NCI-H1092 treated with DMSO at 0.1 percent for 48 hours (cell line): ENCODE data around the gene PM20D2.
A peak's percentile ranks its signal among the peaks of the same experiment; 100 is the strongest.
"Not testable (repeated sequence)": the region's sequence is repeated elsewhere in the genome, so short reads cannot be mapped to it uniquely, and the experiment has no call there.

Experiments used
- DNase-seq: peaks from one replicate; lab custom pipeline; 2025; lab: John Stamatoyannopoulos, UW

PM20D2 gene, protein sequence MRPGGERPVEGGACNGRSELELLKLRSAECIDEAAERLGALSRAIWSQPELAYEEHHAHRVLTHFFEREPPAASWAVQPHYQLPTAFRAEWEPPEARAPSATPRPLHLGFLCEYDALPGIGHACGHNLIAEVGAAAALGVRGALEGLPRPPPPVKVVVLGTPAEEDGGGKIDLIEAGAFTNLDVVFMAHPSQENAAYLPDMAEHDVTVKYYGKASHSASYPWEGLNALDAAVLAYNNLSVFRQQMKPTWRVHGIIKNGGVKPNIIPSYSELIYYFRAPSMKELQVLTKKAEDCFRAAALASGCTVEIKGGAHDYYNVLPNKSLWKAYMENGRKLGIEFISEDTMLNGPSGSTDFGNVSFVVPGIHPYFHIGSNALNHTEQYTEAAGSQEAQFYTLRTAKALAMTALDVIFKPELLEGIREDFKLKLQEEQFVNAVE

DNA sequence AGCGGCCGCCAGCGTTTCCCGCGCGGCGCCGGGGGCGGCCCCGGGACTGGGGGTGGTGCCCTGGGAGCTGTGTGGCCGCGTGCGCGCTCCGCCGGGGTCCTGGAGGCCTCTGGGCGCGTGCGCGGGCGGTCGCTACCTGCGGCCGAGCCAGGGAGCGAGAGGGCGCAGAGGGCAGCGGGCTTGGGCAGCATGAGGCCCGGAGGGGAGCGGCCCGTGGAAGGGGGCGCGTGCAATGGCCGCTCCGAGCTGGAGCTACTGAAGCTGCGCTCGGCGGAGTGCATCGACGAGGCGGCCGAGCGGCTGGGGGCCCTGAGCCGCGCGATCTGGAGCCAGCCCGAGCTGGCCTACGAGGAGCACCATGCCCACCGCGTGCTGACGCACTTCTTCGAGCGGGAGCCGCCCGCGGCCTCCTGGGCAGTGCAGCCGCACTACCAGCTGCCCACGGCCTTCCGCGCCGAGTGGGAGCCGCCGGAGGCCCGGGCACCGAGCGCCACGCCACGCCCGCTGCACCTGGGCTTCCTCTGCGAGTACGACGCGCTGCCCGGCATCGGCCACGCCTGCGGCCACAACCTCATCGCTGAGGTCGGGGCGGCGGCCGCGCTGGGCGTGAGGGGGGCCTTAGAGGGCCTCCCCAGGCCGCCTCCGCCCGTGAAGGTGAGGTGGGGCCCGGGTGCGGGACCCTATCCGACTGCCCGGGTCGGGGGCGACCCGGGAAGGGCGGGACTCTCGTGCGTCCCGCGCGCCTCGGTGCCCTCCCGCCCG, at the start of gene PM20D2:
Gene PM20D2 (plus strand): TSS at position 100 of the 762 bp plus-strand sequence. CDS start 90 bp downstream, at position 190.
- DNase-seq: peak; percentile 61

DNA sequence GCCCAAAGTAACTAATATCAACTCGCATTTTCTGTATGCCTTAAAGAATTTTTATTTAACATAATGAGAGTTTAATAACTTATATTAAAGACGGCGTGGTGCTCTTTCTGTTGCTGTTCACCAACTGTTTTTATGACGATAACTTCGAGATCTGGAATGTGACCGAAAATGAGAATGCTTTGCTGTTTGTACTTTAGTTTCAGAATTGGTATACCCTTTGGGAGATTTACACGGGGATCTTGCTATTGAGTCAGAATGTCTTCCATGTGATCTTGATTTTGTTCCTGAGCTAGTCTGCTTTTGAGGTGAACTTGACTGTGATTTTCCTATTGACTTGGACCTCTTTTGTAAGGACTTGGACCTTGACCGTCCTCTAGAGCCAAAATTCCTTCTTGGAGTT, 47.4 kb upstream of the PM20D2 start:
- DNase-seq: no peak

DNA sequence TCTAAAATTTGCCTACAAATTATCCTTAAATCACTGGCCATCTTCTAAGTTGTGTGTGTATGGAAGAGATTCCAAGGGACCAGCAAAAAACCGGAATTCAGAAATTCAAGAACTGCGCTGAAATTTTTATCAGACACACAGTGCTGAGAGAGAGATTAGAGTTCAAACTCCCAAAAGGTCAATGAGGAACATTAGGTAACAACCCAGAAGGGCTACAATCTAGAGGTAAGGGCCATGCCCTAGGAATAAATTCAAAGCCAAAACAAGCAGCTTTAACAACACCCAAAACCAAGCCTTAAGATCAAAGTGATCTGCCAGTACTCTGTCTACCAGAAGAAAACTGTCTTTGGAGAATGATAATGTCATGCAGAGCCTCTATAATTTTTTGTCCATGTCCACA, 45.7 kb upstream of the PM20D2 start:
- no peak for DNase-seq

DNA sequence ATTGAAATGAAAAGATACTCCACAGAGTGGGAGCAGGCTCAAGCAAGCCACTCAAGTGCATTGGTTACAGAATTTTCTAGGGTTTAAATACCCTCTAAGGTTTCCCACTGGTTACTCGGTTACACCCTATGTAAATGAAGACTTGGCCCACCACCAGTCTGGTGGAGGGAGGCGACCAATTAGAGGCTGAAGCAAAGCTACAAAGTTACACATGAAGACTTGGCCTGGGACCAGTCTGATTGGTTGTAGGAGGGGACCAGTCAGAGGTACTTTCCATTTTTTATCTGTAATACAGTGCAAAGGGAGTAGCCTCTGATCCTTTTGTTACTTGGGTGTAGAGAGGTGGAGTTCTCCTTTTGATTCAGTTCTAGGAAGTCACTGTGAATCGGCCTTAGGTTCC, 35.6 kb upstream of the PM20D2 start:
- DNase-seq: no peak

DNA sequence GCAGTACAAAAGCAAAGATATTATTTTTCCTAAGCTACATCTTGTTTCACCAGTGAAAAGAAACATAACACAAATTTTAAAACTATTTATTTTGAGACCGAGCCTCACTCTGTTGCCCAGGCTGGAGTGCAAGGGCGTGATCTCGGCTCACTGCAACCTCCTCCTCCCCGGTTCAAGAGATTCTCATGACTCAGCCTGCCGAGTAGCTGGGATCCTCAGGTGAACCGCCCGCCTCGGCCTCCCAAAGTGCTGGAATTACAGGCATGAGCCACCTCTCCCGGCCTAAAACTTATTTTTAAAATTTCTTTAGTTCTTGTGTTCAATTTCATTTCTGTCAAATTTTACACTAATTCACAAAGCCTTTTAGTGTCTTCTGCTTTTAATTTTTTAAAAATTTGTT, 33.9 kb upstream of the PM20D2 start:
- DNase-seq: no peak

DNA sequence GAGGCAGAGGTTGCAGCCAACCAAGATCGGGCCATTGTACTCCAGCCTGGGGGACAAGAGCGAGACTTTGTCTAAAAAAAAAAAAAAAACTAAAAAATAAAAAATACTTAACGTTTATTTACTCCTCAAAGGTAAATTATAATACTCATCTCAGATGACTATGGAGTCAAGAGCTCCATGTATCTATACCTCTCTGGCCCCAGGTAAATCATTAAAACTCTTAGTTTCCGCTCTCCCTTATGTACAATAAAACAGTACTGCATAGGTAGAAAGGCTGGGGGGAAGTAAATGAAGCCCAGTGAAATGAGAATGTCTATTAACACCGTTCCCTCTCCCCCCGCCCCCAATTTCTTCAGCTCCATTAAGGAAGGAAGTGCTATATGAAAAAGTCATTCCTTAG, 29.2 kb upstream of the PM20D2 start:
- no peak for DNase-seq

DNA sequence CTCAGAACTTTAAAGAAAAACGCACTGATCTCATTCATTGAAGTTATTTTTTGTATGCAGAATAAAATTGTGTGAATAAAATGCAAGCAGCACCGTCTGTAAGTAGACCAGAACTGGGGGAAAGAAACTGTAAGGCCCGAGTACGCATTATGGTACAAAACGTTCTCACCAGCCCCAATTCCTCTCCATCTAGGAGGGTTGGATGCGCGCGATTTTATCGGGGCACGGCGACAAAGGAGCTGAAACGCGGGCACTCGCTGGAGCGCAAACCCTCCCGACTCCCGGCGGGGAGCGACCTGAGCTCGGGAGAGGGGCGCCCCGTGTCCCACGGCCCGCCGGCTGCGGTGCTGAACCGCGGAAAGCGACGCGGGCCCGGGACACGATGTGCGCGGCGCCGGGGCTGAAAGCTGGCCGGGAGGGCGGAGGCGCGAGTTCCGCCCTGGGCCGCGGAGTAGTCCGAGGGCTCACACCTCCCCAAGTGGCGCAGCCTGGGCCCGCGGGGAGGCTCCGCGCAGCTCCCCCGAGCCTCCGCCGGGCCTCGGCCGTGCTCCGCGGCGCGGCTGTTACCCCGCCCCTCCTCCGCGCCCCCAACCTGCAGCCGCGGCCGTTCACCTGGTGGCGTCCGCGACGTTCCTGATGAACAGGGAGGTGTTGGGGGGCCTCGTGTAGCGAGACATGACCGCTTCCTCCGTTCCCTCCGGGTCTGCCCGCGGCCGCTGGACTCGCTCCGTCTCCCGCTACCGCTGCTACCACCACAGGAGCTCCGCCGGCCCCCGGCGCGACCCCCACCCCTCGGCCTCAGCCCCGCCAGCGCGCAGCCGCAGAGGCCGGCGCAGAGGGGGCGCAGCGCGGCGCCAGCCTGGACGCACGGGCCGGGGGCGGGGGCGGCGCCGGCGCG, 28.4 kb upstream of the PM20D2 start, which contains the start of gene SRSF12:
Gene SRSF12 (minus strand): TSS at position 861 of the 898 bp plus-strand sequence. CDS start 184 bp downstream, at position 677.
- DNase-seq: peak; percentile 43

DNA sequence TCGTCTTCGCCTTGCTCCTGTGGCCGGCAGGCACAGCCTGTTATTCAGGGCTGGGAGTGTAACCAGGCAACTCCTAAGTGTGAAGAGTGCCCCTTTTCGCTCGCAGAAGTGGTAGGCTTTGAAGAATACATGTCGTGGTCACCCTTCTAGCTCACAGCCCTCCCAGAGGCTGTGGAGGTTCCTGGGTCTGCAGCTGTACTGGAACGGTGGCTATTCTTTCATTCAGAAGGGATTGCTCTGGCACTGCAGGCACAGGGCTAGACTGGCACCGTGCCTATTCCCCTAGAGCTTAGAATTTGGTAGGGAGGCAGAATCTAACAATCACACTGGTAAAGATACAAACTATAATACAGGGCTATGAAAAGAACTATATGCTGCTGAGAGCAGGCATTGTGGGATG, 26.9 kb upstream of the PM20D2 start:
- no peak for DNase-seq

DNA sequence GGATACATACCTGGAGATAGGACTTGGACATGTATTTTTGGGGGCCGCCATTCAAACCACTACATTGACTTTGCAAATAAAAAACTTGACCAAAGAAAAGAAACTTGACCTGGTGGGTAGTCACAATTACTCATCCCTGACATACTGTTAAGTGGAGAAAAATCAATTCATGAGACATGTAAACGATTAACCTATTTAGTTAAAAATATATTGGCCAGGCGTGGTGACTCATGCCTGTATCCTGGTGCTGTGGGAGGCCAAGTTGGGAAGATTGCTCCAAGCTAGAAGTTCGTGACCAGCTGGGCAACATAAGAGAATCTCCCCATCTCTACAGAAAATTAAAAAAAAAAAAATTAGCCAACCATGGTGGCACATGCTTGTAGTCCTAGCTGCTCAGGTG, 25.5 kb upstream of the PM20D2 start:
- DNase-seq: no peak

DNA sequence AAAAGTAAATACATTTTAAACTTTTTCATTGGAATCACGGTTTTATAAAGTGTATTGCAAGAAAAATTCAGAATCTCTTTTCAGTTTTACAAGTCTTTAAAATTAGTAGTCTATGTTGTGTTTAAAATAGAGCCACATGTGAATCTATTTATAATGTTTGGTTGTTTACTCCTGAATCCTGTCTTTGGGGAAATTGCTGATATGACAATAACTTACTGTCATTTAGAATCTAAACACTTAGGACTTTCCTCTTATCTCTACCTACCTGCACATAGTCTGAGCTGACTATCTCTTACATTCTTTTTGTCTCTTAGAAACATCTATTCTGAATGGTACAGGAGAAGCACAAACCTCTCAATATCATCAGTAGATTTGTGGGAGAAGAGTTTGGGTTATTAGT, 23.9 kb upstream of the PM20D2 start:
- no peak for DNase-seq

DNA sequence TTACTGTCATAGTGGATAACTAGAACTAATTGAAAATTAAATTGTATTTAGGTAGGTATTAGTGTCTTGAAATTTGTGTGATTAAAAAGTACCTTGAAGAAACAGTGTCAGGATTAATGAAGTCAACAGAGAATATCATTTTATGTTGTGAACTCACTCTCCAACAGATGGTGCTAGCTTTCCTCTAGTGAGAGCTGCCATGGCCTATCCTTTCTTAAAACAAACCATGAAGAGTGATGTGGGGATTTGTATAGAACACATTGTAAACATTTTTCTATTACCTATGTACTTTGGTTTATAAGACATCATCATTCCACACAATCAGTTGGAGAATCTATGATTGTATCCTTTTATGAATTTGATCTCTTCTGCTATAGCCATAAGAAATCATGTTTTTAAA, 23.2 kb upstream of the PM20D2 start:
- DNase-seq: peak; percentile 38

DNA sequence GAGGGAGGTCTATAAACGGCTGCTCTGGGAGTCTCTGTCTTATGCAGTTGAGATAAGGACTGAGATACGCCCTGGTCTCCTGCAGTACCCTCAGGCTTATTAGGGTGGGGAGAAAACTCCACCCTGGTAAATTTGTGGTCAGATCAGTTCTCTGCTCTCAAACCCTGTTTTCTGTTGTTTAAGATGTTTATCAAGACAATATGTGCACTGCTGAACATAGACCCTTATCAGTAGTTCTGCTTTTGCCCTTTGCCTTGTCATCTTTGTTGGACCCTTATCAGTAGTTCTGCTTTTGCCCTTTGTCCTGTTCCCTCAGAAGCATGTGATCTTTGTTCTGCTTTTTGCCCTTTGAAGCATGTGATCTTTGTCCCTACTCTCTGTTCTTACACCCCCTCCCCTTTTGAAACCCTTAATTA, 17.6 kb upstream of the PM20D2 start:
- not testable (repeated sequence) for DNase-seq

DNA sequence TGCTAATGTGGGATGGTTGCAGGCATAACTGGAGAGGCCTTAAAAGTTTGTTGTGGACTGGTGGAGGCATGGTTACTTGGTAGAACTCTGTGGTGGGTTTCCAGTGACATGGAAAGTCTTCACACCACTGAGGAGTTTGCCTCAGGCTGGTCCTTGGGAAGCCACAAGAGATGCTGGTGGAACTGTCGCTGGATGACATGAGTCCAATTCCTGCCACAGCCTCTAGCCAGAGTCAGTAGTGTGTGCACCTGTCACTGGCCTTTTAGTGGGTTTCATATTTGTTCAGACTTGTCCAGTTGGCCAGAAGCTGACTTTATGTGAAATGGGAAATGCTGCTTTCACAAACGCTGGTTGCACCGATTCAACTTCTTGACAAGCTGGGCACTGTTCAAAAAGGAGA, 14.3 kb upstream of the PM20D2 start:
- no peak for DNase-seq

DNA sequence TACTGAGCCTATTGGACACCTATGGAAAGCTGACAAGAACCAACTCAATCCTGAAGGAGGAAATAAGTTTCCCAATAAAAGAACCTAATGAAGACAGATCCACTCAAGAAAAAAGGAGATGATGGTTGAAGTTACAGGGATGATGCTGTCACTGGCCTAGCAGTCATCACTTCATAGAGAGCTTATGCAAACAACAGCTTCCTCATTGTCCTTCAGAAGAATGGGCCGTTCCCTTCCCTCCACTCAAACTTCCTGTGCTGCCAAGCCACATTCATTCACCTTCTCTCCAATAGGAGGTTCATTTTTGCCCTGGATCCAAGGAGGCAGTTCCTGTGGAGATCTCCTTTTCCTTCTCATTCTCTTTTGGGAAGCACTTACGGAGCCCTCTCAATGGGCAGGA, 13.8 kb upstream of the PM20D2 start:
- DNase-seq: no peak

DNA sequence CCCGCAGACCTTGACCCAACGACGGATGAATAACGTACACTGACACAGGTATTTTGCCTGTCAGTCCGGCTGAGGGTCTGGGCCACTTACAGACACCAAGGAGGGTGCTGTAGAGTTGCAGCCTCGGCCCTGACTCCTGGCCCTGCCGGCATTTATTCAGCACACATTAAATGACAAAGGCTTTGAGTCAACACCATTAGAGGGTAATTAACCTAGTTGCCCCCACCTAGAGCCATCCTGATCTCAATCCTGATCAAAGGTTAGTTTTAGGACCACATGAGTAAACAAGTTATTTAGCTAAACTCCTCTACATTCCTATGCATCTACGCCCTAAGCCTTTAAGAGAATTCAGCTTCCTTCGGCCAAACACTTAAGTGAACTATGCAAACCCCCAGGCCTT, 11.9 kb upstream of the PM20D2 start:
- no peak for DNase-seq

DNA sequence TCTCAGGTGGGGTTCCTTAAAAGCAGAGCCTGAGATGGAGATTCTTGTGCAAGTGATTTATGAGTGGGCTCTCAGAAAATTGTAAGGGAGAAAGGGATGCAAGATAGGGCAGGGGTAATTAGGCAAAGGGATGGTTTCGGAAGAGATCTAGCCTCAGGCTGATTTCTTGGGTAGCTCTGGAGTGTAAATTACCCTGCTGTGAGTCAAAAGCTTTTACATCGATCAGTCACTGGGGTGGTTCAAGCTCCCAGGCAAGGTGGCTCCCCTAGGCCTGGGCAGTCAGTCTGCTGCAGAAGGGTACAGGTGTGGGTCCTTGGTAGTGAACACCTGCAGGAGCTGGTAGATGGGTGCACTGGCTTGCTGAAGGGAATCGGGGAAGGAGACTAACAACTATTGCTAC, 11.1 kb upstream of the PM20D2 start:
- no peak for DNase-seq

DNA sequence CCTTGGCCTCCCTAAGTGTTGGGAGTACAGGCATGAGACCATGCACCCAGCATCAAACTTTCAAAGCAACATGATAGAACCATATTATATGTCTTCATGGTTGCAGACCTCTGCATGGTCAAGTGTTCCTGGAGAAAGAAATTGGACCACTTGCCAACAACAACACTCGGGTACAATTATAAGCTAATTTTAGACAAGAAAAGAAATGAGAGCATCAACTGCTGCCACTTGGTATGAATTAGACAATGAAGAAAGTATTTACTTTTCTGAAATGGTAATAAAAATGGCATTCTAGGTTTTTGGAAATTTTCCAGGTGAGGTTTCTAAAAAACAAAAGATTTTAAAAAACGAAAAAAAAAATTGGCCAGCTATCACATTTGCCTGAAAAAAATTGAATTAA, 7.7 kb upstream of the PM20D2 start:
- DNase-seq: no peak

DNA sequence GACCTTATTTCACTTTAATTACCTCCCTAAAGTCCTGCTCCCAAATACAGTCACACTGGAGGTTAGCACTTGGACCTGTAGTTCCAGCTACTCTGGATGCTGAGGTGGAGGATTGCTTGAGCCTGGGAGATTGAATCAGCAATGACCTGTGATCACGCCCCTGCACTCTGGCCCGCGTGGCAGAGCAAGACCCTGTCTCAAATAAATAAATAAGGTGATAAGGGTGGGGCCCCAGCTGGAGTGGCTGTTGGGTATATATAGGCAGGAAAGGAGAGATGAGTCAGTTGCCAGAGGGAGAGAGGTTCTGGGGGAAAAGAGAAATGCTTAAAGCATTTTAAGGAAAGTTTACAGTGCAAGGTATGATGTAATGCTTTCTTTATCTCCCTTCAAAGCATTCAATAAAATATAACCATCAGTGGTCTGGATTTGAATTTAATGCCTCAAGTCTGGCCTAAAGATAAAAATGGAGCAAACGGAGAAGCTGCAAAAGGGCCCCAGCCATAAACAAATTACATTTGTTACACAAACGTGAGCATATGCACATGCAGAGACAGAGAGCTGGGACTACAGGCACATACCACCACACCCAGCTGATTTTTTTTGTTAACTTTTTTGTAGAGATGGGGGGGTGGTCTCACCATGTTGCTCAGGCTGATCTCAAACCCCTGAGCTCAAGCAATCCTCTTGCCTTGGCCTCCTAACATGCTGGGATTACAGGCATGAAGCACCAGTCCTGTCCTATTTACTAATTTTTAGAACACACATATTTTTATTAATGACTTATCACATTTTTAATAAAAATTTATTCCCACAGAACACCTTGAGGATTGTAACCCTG, 6.1 kb upstream of the PM20D2 start:
- no peak for DNase-seq

DNA sequence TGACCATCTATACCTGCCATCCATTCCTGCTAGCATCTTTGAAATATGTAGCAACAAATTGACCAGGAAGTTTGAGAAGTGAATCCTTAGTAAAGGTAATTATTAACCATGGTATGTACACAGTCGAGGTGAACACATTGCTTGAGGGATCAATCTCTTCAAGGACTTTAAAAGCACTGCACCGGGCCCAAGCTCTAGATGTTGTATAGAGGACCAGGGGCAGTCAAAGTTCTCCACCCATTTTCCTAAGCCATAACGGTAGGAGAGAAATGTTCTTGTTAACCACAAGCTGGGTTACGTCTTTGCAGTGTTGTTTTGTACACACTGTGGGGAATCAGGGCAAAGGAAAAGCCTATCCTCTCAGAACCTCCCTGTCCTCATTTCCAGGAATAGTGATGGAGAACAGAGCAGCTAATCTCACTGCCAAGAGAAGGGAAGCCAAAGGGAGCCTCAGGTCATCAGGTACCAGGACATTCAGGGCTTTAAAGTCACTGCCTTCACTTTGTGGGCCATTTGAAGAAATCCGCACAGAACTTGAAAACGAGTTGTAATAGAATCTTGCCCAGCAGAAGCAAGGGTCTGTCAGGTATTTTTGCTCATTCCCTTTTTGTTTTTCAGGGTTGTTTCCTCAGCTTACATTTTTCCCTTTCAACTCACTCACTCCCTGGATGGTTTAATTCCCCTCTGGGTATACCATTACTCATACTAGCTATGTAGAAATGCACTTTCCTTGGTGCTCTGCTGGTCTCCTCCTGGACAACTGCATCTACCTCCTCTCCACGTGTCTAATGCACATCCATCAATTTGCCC, 5.3 kb upstream of the PM20D2 start:
- DNase-seq: no peak

DNA sequence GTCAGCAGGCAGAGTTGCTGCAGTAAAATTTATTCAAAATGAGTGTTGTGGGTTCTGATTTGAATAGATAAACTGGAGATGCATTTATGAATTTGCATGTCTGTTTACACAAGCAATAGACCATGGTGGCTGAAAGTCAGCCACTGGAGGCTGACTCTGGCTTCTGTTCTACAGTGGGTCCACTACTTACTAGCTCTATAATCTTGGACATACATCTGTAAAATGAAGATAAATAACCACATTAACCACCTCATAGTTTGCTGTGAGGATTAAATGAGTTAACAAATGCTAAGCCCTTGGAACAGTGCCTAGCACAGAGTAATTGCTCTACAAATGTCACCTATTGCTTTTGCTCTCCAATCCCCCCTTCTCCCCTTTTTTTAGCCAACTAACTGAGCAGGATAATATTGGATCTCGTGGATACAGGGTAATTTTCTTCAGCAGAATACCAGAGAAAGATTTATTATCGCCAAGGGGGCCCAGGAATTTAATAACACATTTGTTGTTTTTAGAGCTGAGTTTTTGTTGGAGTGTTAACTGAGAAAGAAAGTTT, 1.4 kb upstream of the PM20D2 start:
- DNase-seq: peak; percentile 40
